GM19328 (cell line): ENCODE data around the gene KIRREL3.

ENCODE experiments used
- ATAC-seq: cut with Tn5 transposase; IDR thresholded peaks from one replicate; pipeline ENCODE4 v1.9.1; 2021; ENCODE audit warnings: mild to moderate bottlenecking, moderate library complexity; ENCODE audit not compliant: unreplicated experiment

Gene KIRREL3

GRCh38 chr11:126997641-126998040 lies 2.9 kb downstream of the KIRREL3 start:
- ATAC-seq, result no peak

- no peak for ATAC-seq
These were observed 3.4 kb downstream of the KIRREL3 start for GRCh38 chr11:126997196-126997595.

- ATAC-seq, result no peak
These were observed 4.3 kb downstream of the KIRREL3 start for GRCh38 chr11:126996036-126996804.

- no peak for ATAC-seq
These were observed 7.0 kb downstream of the KIRREL3 start for GRCh38 chr11:126993599-126993998.

GRCh38 chr11:126992804-126993111 lies 7.8 kb downstream of the KIRREL3 start:
- ATAC-seq, result no peak

GRCh38 chr11:126992065-126992803 lies 8.3 kb downstream of the KIRREL3 start:
- ATAC-seq, result no peak

- ATAC-seq, result no peak
These were observed 9.0 kb downstream of the KIRREL3 start for GRCh38 chr11:126991596-126991995.

GRCh38 chr11:126990716-126991480 lies 9.7 kb downstream of the KIRREL3 start:
- no peak for ATAC-seq

GRCh38 chr11:126989942-126990715 lies 10.4 kb downstream of the KIRREL3 start:
- ATAC-seq, result peak; percentile 84

GRCh38 chr11:126988655-126989054 lies 11.9 kb downstream of the KIRREL3 start:
- ATAC-seq, result no peak

GRCh38 chr11:126981635-126982034 lies 18.9 kb downstream of the KIRREL3 start:
- ATAC-seq, result no peak

GRCh38 chr11:126978911-126979310 lies 21.7 kb downstream of the KIRREL3 start:
- ATAC-seq, result no peak

GRCh38 chr11:126978165-126978564 lies 22.4 kb downstream of the KIRREL3 start:
- no peak for ATAC-seq

- no peak for ATAC-seq
These were observed 27.5 kb downstream of the KIRREL3 start for GRCh38 chr11:126973051-126973450.

- no peak for ATAC-seq
These were observed 29.3 kb downstream of the KIRREL3 start for GRCh38 chr11:126971305-126971704.

GRCh38 chr11:126969865-126970479 lies 30.6 kb downstream of the KIRREL3 start:
- ATAC-seq, result peak; percentile 62

- ATAC-seq, result no peak
These were observed 31.7 kb downstream of the KIRREL3 start for GRCh38 chr11:126968915-126969314.

- no peak for ATAC-seq
These were observed 35.2 kb downstream of the KIRREL3 start for GRCh38 chr11:126965331-126965730.

- ATAC-seq, result no peak
These were observed 36.8 kb downstream of the KIRREL3 start for GRCh38 chr11:126963603-126964363.

GRCh38 chr11:126963115-126963514 lies 37.5 kb downstream of the KIRREL3 start:
- no peak for ATAC-seq
